ENCODE results near the gene COX20. TPM values are rescaled to one million over a fixed set of nuclear protein-coding genes. Genes with fewer than 3 reads are reported as not detected.
A peak's percentile ranks its signal among the peaks of the same experiment; 100 is the strongest.

Gene COX20
- total RNA-seq, 1 experiment from 2014 or later: 50.2 TPM

DNA sequence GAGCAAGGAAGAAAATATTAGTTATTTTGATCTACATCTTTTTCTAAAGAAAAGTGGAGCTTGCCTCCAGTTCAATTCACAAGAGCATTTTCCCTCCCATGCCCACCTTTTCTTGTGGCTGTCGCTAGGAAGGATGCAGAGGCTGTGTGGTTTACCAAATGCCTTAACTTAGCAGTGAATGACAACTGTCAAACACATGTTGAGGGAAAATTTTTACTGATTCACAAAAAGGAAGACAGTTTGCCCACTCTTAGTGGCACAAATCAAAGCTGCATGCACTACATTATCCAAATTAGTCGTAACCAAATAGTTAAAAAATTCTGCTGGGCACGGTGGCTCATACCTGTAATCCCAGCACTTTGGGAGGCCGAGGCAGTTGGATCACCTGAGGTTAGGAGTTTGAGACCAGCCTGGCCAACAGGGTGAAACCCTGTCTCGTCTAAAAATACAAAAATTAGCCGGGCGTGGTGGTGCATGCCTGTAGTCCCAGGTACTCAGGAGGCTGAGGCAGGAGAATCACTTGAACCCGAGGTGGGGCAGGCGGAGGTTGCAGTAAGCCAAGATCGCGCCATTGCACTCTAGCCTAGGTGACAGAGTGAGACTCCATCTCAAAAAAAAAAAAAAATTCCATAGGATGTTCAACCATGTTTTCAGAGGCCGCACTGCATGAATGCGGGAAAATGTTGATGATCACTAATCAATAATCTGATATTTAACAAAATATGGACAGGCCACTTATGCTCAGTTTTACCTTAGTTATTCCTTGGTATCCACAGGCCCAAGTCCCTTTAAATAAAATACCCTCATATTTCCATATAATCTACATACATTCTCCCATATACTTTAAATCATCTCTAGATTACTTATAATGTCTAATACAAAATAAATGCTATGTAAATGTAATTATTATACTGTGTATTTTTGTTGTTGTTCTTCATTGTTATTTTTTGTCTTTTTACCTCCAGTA is 9.0 kb downstream of the COX20 start:
- in situ Hi-C loops (cut with HindIII; ENCODE audit: low pct_unique_long_range_greater_than_20kb, low sequenced_read_pairs): no loop called here

DNA sequence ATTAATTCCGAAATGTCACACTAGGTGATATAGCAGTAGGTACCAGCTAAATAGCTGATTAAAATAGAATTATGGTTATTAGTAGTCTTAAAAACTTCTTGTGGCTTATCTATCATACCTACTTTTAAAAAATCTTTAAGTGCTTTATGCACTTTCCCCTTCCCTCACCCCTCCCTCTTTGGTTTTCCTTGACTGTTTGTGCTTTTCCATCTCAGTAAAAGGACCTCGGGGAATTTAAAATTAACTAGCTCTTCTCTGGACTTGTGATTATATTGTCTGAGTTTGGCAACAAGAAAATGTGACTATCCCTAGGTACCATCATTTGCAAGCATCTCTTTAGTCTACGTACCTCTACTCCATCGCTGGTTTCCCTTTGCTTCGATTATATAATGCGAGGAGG is 11.2 kb downstream of the COX20 start:
- in situ Hi-C loops (cut with HindIII; ENCODE audit: low pct_unique_long_range_greater_than_20kb, low sequenced_read_pairs): no loop called here
- DNase-seq (ENCODE audit: low read depth): no peak

More for the DNA sequence above, 9.0 kb downstream of the COX20 start:
- DNase-seq (ENCODE audit: low read depth): no peak

GRCh38 chr1:244849189-244849866 is 13.9 kb downstream of the COX20 start:
- in situ Hi-C loops (cut with HindIII; ENCODE audit: low pct_unique_long_range_greater_than_20kb, low sequenced_read_pairs): no loop called here
- no peak for DNase-seq (ENCODE audit: low read depth)

GRCh38 chr1:244850099-244850852 is 14.8 kb downstream of the COX20 start:
- in situ Hi-C loops (cut with HindIII; ENCODE audit: low pct_unique_long_range_greater_than_20kb, low sequenced_read_pairs): no loop called here
- DNase-seq (ENCODE audit: low read depth): no peak

GRCh38 chr1:244850896-244851295 is 15.4 kb downstream of the COX20 start:
- no peak for DNase-seq (ENCODE audit: low read depth)
- in situ Hi-C loops (cut with HindIII; ENCODE audit: low pct_unique_long_range_greater_than_20kb, low sequenced_read_pairs): no loop called here

GRCh38 chr1:244851546-244852231 is 16.2 kb downstream of the COX20 start:
- in situ Hi-C loops (cut with HindIII; ENCODE audit: low pct_unique_long_range_greater_than_20kb, low sequenced_read_pairs): no loop called here
- DNase-seq (ENCODE audit: low read depth): no peak

DNA sequence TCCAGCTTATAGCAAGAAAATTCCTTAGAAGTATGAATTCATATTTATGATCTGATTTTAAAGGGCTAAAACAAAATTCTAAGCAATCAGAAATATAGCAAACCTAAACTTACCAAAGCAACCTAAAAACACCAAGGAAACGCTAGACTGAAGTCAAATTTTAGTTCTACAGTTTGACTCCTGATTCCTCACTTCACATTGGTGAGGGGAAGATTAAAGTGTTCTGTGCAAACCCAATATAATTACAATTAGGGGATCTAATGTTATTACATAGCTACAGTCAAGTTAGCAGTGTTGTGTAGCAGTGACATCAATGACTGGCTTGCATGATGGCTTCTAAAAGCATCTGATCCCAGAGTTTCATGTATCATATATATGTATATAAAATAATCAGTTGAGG is 17.2 kb downstream of the COX20 start:
- no peak for DNase-seq (ENCODE audit: low read depth)
- in situ Hi-C loops (cut with HindIII; ENCODE audit: low pct_unique_long_range_greater_than_20kb, low sequenced_read_pairs): no loop called here

- no peak for DNase-seq (ENCODE audit: low read depth)
- in situ Hi-C loops (cut with HindIII; ENCODE audit: low pct_unique_long_range_greater_than_20kb, low sequenced_read_pairs): no loop called here
Measured at GRCh38 chr1:244854166-244854565, 18.7 kb downstream of the COX20 start.

DNA sequence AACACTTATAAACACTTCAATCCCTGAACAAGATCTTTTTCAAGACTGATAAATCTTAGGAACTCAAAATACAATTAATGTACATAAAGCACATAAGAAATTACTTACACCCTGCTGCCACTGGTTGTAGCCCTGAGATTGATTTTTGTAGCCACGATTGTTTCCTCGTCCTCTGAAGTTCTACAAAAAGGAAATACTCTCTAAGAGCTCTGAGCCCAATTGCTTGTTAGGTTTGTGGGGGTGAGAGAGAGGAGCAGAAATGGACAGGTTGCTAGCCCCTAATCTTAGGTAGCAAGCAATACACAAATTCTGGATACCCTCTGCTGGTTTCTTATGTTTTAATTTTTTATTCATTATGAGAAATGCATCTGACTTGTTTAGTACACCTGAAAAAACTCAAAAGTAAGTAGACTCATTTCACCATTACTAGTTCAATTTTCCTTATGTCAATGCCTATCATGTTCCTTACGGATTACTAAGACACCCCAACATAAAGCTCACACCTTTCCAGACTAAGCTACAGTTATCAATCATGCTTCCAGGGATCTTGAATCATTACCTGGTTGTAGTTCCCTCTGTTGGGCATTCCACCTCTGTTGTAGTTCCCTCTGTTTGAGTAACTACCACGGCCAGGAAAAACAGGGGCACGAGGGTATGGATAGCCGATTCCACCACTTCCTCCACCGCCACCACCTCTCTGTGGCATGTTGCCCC is 19.6 kb downstream of the COX20 start:
- DNase-seq (ENCODE audit: low read depth): no peak
- in situ Hi-C loops (cut with HindIII; ENCODE audit: low pct_unique_long_range_greater_than_20kb, low sequenced_read_pairs): no loop called here

GRCh38 chr1:244857761-244858160 is 22.3 kb downstream of the COX20 start:
- in situ Hi-C loops (cut with HindIII; ENCODE audit: low pct_unique_long_range_greater_than_20kb, low sequenced_read_pairs): no loop called here
- no peak for DNase-seq (ENCODE audit: low read depth)

- DNase-seq (ENCODE audit: low read depth): no peak
- in situ Hi-C loops (cut with HindIII; ENCODE audit: low pct_unique_long_range_greater_than_20kb, low sequenced_read_pairs): no loop called here
Measured at GRCh38 chr1:244858357-244858756, 22.9 kb downstream of the COX20 start.

GRCh38 chr1:244860078-244860477 is 24.6 kb downstream of the COX20 start:
- no peak for DNase-seq (ENCODE audit: low read depth)
- in situ Hi-C loops (cut with HindIII; ENCODE audit: low pct_unique_long_range_greater_than_20kb, low sequenced_read_pairs): no loop called here

- DNase-seq (ENCODE audit: low read depth): no peak
- in situ Hi-C loops (cut with HindIII; ENCODE audit: low pct_unique_long_range_greater_than_20kb, low sequenced_read_pairs): no loop called here
Measured at GRCh38 chr1:244860914-244861610, 25.6 kb downstream of the COX20 start.

DNA sequence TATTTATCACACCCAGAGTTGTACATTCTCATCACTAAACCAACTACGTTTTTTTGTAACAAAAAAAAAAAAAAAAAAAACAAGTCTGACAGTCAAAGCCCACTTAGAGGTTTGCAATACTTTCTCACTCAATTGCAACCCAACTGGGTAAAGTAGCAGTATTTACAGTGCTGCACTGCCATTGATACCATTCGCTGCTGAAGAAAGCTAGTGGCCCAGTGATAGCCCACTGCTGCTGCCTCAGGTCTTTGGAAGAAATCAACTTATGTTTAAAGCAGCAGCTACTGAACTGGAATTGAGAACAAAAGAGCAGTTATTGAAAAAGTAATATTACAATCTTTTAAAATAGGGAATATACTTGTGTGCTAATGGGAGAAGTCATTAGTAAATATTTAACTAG is 26.2 kb downstream of the COX20 start:
- in situ Hi-C loops (cut with HindIII; ENCODE audit: low pct_unique_long_range_greater_than_20kb, low sequenced_read_pairs): no loop called here
- no peak for DNase-seq (ENCODE audit: low read depth)

- in situ Hi-C loops (cut with HindIII; ENCODE audit: low pct_unique_long_range_greater_than_20kb, low sequenced_read_pairs): no loop called here
- no peak for DNase-seq (ENCODE audit: low read depth)
Measured at GRCh38 chr1:244862354-244862698, 26.9 kb downstream of the COX20 start.

GRCh38 chr1:244862699-244863490 is 27.4 kb downstream of the COX20 start:
- in situ Hi-C loops (cut with HindIII; ENCODE audit: low pct_unique_long_range_greater_than_20kb, low sequenced_read_pairs): no loop called here
- DNase-seq (ENCODE audit: low read depth): peak; percentile 95
